HG03520 (cell line): Measurements from ENCODE around the gene MSI2.
"Not testable (repeated sequence)": the region's sequence is repeated elsewhere in the genome, so short reads cannot be mapped to it uniquely, and the experiment has no call there.

Source experiments
- ATAC-seq: cut with Tn5 transposase; IDR thresholded peaks from one replicate; pipeline ENCODE4 v1.9.1; 2021; ENCODE audit warnings: mild to moderate bottlenecking, moderate library complexity; ENCODE audit not compliant: unreplicated experiment

Gene MSI2

GRCh38 chr17:57603546-57603945 is 347.2 kb downstream of the MSI2 start:
- ATAC-seq, result no peak

- ATAC-seq, result peak; percentile 42
These were observed 347.7 kb downstream of the MSI2 start for GRCh38 chr17:57603978-57604377.

GRCh38 chr17:57604771-57605674 is 348.7 kb downstream of the MSI2 start:
- ATAC-seq, result no peak

GRCh38 chr17:57605675-57606105 is 349.4 kb downstream of the MSI2 start:
- ATAC-seq, result no peak

- ATAC-seq, result no peak
These were observed 350.0 kb downstream of the MSI2 start for GRCh38 chr17:57606111-57606875.

- ATAC-seq, result no peak
These were observed 351.3 kb downstream of the MSI2 start for GRCh38 chr17:57607553-57608120.

- ATAC-seq, result no peak
These were observed 352.2 kb downstream of the MSI2 start for GRCh38 chr17:57608369-57609124.

GRCh38 chr17:57609125-57609877 is 353.0 kb downstream of the MSI2 start:
- ATAC-seq, result no peak

GRCh38 chr17:57609878-57610270 is 353.6 kb downstream of the MSI2 start:
- ATAC-seq, result no peak

- ATAC-seq, result no peak
These were observed 356.1 kb downstream of the MSI2 start for GRCh38 chr17:57612202-57613071.

GRCh38 chr17:57614742-57615141 is 358.4 kb downstream of the MSI2 start:
- ATAC-seq, result no peak

- no peak for ATAC-seq
These were observed 359.8 kb downstream of the MSI2 start for GRCh38 chr17:57615836-57616757.

- ATAC-seq, result no peak
These were observed 360.9 kb downstream of the MSI2 start for GRCh38 chr17:57617218-57617617.

GRCh38 chr17:57619061-57619937 is 363.0 kb downstream of the MSI2 start:
- ATAC-seq, result no peak

- ATAC-seq, result no peak
These were observed 364.3 kb downstream of the MSI2 start for GRCh38 chr17:57620576-57620975.

- ATAC-seq, result not testable (repeated sequence)
These were observed 365.5 kb downstream of the MSI2 start for GRCh38 chr17:57621791-57622190.

- no peak for ATAC-seq
These were observed 366.0 kb downstream of the MSI2 start for GRCh38 chr17:57622306-57622682.
